Measurements from ENCODE around the gene SORCS1.

The SORCS1 gene

GRCh38 chr10:106873770-106874603 is 290.5 kb downstream of the SORCS1 start:
- no peak for DNase-seq

- DNase-seq, result no peak
These were observed 292.3 kb downstream of the SORCS1 start for GRCh38 chr10:106872176-106872575.

- no peak for DNase-seq
These were observed 298.2 kb downstream of the SORCS1 start for GRCh38 chr10:106866244-106866845.

- DNase-seq, result no peak
These were observed 300.5 kb downstream of the SORCS1 start for GRCh38 chr10:106864031-106864430.

GRCh38 chr10:106863549-106863948 is 301.0 kb downstream of the SORCS1 start:
- no peak for DNase-seq

GRCh38 chr10:106859892-106860652 is 304.4 kb downstream of the SORCS1 start:
- DNase-seq, result no peak

GRCh38 chr10:106857728-106858127 is 306.8 kb downstream of the SORCS1 start:
- no peak for DNase-seq

- DNase-seq, result no peak
These were observed 307.3 kb downstream of the SORCS1 start for GRCh38 chr10:106857213-106857612.

GRCh38 chr10:106836933-106837663 is 327.4 kb downstream of the SORCS1 start:
- no peak for DNase-seq

GRCh38 chr10:106832846-106833245 is 331.7 kb downstream of the SORCS1 start:
- no peak for DNase-seq

- no peak for DNase-seq
These were observed 334.0 kb downstream of the SORCS1 start for GRCh38 chr10:106830471-106830870.

- DNase-seq, result no peak
These were observed 334.5 kb downstream of the SORCS1 start for GRCh38 chr10:106830006-106830405.

GRCh38 chr10:106826716-106827115 is 337.8 kb downstream of the SORCS1 start:
- no peak for DNase-seq

- DNase-seq, result no peak
These were observed 338.7 kb downstream of the SORCS1 start for GRCh38 chr10:106825576-106826364.

- DNase-seq, result no peak
These were observed 343.9 kb downstream of the SORCS1 start for GRCh38 chr10:106820579-106820978.

GRCh38 chr10:106819490-106819889 is 345.0 kb downstream of the SORCS1 start:
- DNase-seq, result no peak

- DNase-seq, result no peak
These were observed 348.0 kb downstream of the SORCS1 start for GRCh38 chr10:106816318-106817085.

- no peak for DNase-seq
These were observed 349.0 kb downstream of the SORCS1 start for GRCh38 chr10:106815427-106816043.

GRCh38 chr10:106804992-106805582 is 359.4 kb downstream of the SORCS1 start:
- DNase-seq, result no peak

- no peak for DNase-seq
These were observed 361.6 kb downstream of the SORCS1 start for GRCh38 chr10:106802949-106803348.

All from activated CD4-positive, alpha-beta T cell treated with anti-CD3 and anti-CD28 coated beads for 1 hour (primary cell).